SK-N-SH treated with all-trans-retinoic acid at 6 μM for 48 hours (cell line): ENCODE measurements around the gene REPIN1.

Experiments used
- ATAC-seq: fragments of 200-7000 bp; cut with Tn5 transposase; 3 replicates; pipeline ENCODE4 v1.9.1; 2020; ENCODE audit warnings: mild to moderate bottlenecking, moderate library complexity
- ARNTL ChIP-seq: fragments of 450-650 bp; formaldehyde crosslinking; IDR thresholded peaks from 2 replicates; pipeline ENCODE4 v1.5.0; 2020; ENCODE audit warnings: low read depth, mild to moderate bottlenecking, moderate library complexity, borderline replicate concordance
- BACH2 ChIP-seq: fragments of 250-450 bp; sonication (Bioruptor Pico); IDR thresholded peaks from 2 replicates; pipeline ENCODE4 v1.9.0; 2021; ENCODE audit warnings: mild to moderate bottlenecking, borderline replicate concordance
- CSDC2 ChIP-seq: fragments of 250-450 bp; sonication (Bioruptor Pico); IDR thresholded peaks from 2 replicates; pipeline ENCODE4 v1.5.0; 2020; ENCODE audit warnings: mild to moderate bottlenecking, moderate library complexity
- ESRRG ChIP-seq: fragments of 250-450 bp; sonication (Bioruptor Pico); IDR thresholded peaks from 2 replicates; pipeline ENCODE4 v1.6.1; 2021; ENCODE audit warnings: mild to moderate bottlenecking
- ISL1 ChIP-seq: fragments of 250-450 bp; sonication (Bioruptor Pico); IDR thresholded peaks from 2 replicates; pipeline ENCODE4 v2.1.2; 2022; ENCODE audit warnings: mild to moderate bottlenecking, moderate library complexity
- OSR1 ChIP-seq: fragments of 250-450 bp; sonication (Bioruptor Pico); IDR thresholded peaks from 2 replicates; pipeline ENCODE4 v1.8.0; 2022; ENCODE audit warnings: moderate library complexity, mild to moderate bottlenecking, inconsistent platforms
- PPARA ChIP-seq: fragments of 250-450 bp; sonication (Bioruptor Pico); IDR thresholded peaks from 2 replicates; pipeline ENCODE4 v1.5.0; 2020; ENCODE audit warnings: mild to moderate bottlenecking, borderline replicate concordance
- RARB ChIP-seq: fragments of 250-450 bp; sonication (Bioruptor Pico); IDR thresholded peaks from 2 replicates; pipeline ENCODE4 v1.8.0; 2021; ENCODE audit warnings: mild to moderate bottlenecking, moderate library complexity
- SNAI2 ChIP-seq: fragments of 250-450 bp; sonication (Bioruptor Pico); IDR thresholded peaks from 2 replicates; pipeline ENCODE4 v1.5.0; 2020; ENCODE audit warnings: mild to moderate bottlenecking, moderate library complexity
- TOX ChIP-seq: fragments of 250-450 bp; sonication (Bioruptor Pico); IDR thresholded peaks from 2 replicates; pipeline ENCODE4 v1.8.0; 2021; ENCODE audit warnings: mild to moderate bottlenecking, moderate library complexity, borderline replicate concordance
- ZC3H10 ChIP-seq: fragments of 250-450 bp; sonication (Bioruptor Pico); IDR thresholded peaks from 2 replicates; pipeline ENCODE4 v1.5.1; 2021; ENCODE audit warnings: mild to moderate bottlenecking, moderate library complexity
- ZFP3 ChIP-seq: fragments of 250-450 bp; sonication (Bioruptor Pico); IDR thresholded peaks from 2 replicates; pipeline ENCODE4 v1.5.0; 2020; ENCODE audit warnings: mild to moderate bottlenecking, moderate library complexity
- ZFP30 ChIP-seq: fragments of 450-650 bp; formaldehyde crosslinking; IDR thresholded peaks from 2 replicates; pipeline ENCODE4 v1.5.0; 2022; ENCODE audit warnings: mild to moderate bottlenecking, moderate library complexity
- ZNF70 ChIP-seq: fragments of 450-650 bp; formaldehyde crosslinking; IDR thresholded peaks from 2 replicates; pipeline ENCODE4 v1.5.0; 2020; ENCODE audit warnings: mild to moderate bottlenecking, moderate library complexity
- ZNF8 ChIP-seq: fragments of 450-650 bp; formaldehyde crosslinking; IDR thresholded peaks from 2 replicates; pipeline ENCODE4 v1.5.0; 2020; ENCODE audit warnings: mild to moderate bottlenecking, moderate library complexity
- TF ChIP-seq, protein P1 (sequence below): fragments of 250-450 bp; sonication (Bioruptor Pico); IDR thresholded peaks from 2 replicates; pipeline ENCODE4 v1.8.0; 2021; ENCODE audit warnings: low read depth, mild to moderate bottlenecking, moderate library complexity, borderline replicate concordance
- TF ChIP-seq, protein P2 (sequence below): fragments of 250-450 bp; sonication (Bioruptor Pico); IDR thresholded peaks from 2 replicates; pipeline ENCODE4 v1.5.1; 2020; ENCODE audit warnings: low read depth, mild to moderate bottlenecking, moderate library complexity
- TF ChIP-seq, protein P3 (sequence below): fragments of 250-450 bp; sonication (Bioruptor Pico); IDR thresholded peaks from 2 replicates; pipeline ENCODE4 v1.8.0; 2020; ENCODE audit warnings: mild to moderate bottlenecking, moderate library complexity, borderline replicate concordance
- TF ChIP-seq, protein P4 (sequence below): fragments of 250-450 bp; sonication (Bioruptor Pico); IDR thresholded peaks from 2 replicates; pipeline ENCODE4 v1.5.1; 2021; ENCODE audit warnings: mild to moderate bottlenecking, moderate library complexity
- TF ChIP-seq, protein P5 (sequence below): fragments of 250-450 bp; sonication (Bioruptor Pico); IDR thresholded peaks from 2 replicates; pipeline ENCODE4 v1.5.0; 2020; ENCODE audit warnings: mild to moderate bottlenecking, moderate library complexity

The REPIN1 gene

DNA sequence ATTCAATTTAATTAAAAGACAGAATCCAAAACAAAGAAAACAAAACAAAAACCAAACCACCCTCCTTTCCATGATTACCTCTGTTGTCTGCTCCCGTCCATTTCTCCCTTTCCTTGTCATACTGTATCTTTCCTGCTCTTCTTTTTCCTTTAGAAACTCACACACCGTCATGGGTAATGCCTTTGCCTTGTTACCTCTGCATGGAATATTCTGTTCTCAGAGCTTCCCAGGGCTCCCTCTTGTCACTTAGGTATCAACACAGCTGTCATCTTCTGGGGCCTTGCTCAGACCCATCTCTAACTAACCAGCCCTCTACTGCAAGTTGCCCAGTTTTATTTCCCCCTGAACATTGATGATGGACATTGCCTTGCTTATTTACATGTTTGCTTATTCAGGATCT is 51.6 kb downstream of the REPIN1 start:
- TF ChIP-seq, protein P1, sequence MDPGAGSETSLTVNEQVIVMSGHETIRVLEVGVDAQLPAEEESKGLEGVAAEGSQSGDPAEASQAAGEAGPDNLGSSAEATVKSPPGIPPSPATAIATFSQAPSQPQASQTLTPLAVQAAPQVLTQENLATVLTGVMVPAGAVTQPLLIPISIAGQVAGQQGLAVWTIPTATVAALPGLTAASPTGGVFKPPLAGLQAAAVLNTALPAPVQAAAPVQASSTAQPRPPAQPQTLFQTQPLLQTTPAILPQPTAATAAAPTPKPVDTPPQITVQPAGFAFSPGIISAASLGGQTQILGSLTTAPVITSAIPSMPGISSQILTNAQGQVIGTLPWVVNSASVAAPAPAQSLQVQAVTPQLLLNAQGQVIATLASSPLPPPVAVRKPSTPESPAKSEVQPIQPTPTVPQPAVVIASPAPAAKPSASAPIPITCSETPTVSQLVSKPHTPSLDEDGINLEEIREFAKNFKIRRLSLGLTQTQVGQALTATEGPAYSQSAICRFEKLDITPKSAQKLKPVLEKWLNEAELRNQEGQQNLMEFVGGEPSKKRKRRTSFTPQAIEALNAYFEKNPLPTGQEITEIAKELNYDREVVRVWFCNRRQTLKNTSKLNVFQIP (CRISPR knock-in tag): no peak
- TF ChIP-seq ZNF70 (CRISPR knock-in tag) (no peak), ZNF8 (CRISPR knock-in tag) (no peak), CSDC2 (CRISPR knock-in tag) (no peak), OSR1 (CRISPR knock-in tag) (no peak), ESRRG (no peak), ARNTL (CRISPR knock-in tag) (no peak), PPARA (CRISPR knock-in tag) (no peak), ISL1 (CRISPR knock-in tag) (no peak), ZFP3 (CRISPR knock-in tag) (no peak), SNAI2 (CRISPR knock-in tag) (no peak), ZFP30 (no peak), BACH2 (CRISPR knock-in tag) (no peak), RARB (CRISPR knock-in tag) (no peak), TOX (CRISPR knock-in tag) (no peak), ZC3H10 (no peak)
- TF ChIP-seq, protein P2, sequence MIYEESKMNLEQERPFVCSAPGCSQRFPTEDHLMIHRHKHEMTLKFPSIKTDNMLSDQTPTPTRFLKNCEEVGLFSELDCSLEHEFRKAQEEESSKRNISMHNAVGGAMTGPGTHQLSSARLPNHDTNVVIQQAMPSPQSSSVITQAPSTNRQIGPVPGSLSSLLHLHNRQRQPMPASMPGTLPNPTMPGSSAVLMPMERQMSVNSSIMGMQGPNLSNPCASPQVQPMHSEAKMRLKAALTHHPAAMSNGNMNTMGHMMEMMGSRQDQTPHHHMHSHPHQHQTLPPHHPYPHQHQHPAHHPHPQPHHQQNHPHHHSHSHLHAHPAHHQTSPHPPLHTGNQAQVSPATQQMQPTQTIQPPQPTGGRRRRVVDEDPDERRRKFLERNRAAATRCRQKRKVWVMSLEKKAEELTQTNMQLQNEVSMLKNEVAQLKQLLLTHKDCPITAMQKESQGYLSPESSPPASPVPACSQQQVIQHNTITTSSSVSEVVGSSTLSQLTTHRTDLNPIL: no peak
- TF ChIP-seq, protein P3, sequence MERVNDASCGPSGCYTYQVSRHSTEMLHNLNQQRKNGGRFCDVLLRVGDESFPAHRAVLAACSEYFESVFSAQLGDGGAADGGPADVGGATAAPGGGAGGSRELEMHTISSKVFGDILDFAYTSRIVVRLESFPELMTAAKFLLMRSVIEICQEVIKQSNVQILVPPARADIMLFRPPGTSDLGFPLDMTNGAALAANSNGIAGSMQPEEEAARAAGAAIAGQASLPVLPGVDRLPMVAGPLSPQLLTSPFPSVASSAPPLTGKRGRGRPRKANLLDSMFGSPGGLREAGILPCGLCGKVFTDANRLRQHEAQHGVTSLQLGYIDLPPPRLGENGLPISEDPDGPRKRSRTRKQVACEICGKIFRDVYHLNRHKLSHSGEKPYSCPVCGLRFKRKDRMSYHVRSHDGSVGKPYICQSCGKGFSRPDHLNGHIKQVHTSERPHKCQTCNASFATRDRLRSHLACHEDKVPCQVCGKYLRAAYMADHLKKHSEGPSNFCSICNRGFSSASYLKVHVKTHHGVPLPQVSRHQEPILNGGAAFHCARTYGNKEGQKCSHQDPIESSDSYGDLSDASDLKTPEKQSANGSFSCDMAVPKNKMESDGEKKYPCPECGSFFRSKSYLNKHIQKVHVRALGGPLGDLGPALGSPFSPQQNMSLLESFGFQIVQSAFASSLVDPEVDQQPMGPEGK (CRISPR knock-in tag): no peak
- TF ChIP-seq, protein P4, sequence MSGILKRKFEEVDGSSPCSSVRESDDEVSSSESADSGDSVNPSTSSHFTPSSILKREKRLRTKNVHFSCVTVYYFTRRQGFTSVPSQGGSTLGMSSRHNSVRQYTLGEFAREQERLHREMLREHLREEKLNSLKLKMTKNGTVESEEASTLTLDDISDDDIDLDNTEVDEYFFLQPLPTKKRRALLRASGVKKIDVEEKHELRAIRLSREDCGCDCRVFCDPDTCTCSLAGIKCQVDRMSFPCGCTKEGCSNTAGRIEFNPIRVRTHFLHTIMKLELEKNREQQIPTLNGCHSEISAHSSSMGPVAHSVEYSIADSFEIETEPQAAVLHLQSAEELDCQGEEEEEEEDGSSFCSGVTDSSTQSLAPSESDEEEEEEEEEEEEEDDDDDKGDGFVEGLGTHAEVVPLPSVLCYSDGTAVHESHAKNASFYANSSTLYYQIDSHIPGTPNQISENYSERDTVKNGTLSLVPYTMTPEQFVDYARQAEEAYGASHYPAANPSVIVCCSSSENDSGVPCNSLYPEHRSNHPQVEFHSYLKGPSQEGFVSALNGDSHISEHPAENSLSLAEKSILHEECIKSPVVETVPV (CRISPR knock-in tag): no peak
- TF ChIP-seq, protein P5, sequence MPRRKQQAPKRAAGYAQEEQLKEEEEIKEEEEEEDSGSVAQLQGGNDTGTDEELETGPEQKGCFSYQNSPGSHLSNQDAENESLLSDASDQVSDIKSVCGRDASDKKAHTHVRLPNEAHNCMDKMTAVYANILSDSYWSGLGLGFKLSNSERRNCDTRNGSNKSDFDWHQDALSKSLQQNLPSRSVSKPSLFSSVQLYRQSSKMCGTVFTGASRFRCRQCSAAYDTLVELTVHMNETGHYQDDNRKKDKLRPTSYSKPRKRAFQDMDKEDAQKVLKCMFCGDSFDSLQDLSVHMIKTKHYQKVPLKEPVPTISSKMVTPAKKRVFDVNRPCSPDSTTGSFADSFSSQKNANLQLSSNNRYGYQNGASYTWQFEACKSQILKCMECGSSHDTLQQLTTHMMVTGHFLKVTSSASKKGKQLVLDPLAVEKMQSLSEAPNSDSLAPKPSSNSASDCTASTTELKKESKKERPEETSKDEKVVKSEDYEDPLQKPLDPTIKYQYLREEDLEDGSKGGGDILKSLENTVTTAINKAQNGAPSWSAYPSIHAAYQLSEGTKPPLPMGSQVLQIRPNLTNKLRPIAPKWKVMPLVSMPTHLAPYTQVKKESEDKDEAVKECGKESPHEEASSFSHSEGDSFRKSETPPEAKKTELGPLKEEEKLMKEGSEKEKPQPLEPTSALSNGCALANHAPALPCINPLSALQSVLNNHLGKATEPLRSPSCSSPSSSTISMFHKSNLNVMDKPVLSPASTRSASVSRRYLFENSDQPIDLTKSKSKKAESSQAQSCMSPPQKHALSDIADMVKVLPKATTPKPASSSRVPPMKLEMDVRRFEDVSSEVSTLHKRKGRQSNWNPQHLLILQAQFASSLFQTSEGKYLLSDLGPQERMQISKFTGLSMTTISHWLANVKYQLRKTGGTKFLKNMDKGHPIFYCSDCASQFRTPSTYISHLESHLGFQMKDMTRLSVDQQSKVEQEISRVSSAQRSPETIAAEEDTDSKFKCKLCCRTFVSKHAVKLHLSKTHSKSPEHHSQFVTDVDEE: no peak
- TF ChIP-seq, all 23 proteins: peak for 0
- peak; percentile 6; the same call in 1 of the 3 replicates for ATAC-seq

DNA sequence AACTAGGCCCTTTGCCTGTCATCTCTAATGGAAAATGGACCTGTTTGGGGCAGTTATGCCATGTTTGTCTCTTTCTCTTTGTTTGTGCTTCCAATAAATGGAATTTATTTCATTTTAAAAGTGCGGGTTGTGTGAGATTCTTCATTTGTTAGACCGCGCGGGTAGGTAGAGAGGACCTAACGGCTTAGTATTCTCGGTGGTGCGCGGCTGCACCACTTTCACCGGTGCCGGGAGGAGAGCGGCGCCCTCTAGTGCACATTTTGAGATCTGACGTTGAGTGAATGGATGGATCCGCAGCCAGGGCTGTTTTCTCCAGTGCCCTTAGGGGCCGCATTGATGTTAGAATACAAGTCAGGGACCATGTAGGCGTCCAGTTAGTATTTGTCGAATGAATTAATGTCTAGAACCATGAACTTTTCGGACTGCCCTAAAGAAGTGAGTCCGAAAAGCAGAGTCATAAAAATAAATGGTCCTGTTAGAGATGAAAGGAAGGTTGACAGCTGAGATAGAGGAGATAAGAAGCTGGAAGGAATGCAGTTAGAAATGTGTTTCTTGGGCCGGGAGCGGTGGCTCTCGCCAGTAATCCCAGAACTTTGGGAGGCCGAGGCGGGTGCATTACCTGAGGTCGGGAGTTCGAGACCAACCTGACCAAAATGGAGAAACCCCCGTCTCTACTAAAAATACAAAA is 52.5 kb downstream of the REPIN1 start:
- ATAC-seq: peak; percentile 100
- TF ChIP-seq ARNTL (CRISPR knock-in tag): no peak
- no peak for TF ChIP-seq BACH2 (CRISPR knock-in tag)
- TF ChIP-seq ZFP3 (CRISPR knock-in tag): no peak; the same call in 1 of the 2 replicates
- TF ChIP-seq ZC3H10: no peak
- TF ChIP-seq, protein P4 (CRISPR knock-in tag): no peak
- TF ChIP-seq, protein P2: no peak
- no peak for TF ChIP-seq SNAI2 (CRISPR knock-in tag)
- no peak for TF ChIP-seq ZNF8 (CRISPR knock-in tag)
- no peak for TF ChIP-seq ZNF70 (CRISPR knock-in tag)
- no peak for TF ChIP-seq RARB (CRISPR knock-in tag)
- no peak for TF ChIP-seq CSDC2 (CRISPR knock-in tag)
